DOHH2 (cell line): ENCODE measurements around the gene NGEF.

Experiments used
- EZH2phosphoT487 ChIP-seq: fragments of 200-600 bp; sonication (generic); IDR thresholded peaks from 2 replicates; pipeline ENCODE4 v1.6.1; 2017; ENCODE audit warnings: borderline replicate concordance, mild to moderate bottlenecking, antibody characterized with exemption, low read length, moderate library complexity, mixed read lengths
- TF ChIP-seq, protein P1 (sequence below): fragments of 200-600 bp; sonication (generic); IDR thresholded peaks from one replicate; pipeline ENCODE4 v1.5.1; 2014; ENCODE audit warnings: antibody characterized with exemption, mild to moderate bottlenecking, low read depth, low read length; ENCODE audit not compliant: poor library complexity, severe bottlenecking

DNA sequence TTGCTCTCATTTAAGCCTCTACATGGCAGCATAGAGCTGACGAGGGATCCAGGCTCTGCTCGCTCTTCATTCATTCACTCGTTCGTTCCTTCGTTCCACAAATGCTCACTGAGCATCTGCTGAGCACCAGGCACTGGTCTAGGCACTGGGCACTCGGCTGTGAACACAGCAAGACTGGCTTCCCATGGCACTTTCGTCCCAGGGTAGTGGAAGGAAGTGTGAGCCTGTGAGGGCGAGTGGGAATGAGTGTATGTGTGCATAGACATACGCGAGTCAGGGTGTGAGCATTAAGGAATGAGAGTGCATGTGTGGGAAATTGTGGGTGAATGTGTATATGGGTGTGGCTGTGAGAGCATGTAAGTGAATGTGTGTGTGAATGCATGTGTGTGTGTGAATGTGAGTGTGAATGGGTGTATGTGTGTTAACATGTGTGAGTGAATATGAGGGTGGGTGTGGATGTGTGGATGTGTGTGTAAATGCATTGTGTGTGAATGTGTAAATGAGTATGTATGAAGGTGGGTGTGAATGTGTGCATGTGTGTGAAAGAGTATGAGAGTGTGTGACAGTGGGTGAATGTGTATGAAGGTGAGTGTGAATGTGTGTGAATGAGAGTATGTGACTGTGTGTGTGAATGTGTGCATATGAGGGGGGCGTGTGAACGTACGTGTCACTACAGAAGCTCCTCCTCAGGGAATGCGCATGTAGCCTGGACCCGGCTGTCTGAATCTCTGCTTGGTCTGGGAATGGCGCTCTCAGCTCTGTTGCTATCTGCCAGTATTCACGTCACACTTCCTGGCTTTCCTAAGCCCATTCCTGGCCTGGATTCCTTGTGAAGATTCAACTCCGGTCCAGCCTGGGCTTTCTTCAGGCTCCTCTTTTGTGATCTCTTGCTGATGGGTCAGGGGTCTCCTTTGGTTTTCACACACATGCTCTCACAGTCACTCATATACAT lies 114.2 kb downstream of the NGEF start:
- no peak for TF ChIP-seq EZH2phosphoT487
- TF ChIP-seq, protein P1, sequence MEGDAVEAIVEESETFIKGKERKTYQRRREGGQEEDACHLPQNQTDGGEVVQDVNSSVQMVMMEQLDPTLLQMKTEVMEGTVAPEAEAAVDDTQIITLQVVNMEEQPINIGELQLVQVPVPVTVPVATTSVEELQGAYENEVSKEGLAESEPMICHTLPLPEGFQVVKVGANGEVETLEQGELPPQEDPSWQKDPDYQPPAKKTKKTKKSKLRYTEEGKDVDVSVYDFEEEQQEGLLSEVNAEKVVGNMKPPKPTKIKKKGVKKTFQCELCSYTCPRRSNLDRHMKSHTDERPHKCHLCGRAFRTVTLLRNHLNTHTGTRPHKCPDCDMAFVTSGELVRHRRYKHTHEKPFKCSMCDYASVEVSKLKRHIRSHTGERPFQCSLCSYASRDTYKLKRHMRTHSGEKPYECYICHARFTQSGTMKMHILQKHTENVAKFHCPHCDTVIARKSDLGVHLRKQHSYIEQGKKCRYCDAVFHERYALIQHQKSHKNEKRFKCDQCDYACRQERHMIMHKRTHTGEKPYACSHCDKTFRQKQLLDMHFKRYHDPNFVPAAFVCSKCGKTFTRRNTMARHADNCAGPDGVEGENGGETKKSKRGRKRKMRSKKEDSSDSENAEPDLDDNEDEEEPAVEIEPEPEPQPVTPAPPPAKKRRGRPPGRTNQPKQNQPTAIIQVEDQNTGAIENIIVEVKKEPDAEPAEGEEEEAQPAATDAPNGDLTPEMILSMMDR, result no peak
